GM10847 (cell line): ENCODE data around the gene DLG2.

Experiments
- POLR2A ChIP-seq: IDR thresholded peaks from 2 replicates; pipeline ENCODE4 v1.6.1; 2011; ENCODE audit not compliant: insufficient read length; ENCODE audit errors: extremely low read depth

Gene DLG2

DNA sequence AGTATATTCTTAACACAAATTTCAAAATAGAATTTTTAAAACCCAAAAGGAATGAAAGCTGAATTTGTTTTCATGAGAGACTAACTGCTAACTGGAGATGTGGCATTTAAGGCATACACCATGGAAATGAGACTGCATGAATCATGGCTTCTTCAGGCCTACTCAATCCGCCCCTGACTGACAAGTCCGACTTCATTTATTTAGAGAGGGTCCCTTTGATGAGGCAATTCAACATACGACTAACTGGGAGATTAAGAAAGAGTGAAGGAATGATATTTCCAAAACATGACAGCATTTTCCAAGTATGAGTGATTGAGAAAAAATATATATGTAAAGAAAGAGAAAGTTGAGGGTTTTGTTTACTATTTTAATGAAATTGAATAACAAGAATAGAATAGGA, 720.1 kb downstream of the DLG2 start:
- no peak for TF ChIP-seq POLR2A

DNA sequence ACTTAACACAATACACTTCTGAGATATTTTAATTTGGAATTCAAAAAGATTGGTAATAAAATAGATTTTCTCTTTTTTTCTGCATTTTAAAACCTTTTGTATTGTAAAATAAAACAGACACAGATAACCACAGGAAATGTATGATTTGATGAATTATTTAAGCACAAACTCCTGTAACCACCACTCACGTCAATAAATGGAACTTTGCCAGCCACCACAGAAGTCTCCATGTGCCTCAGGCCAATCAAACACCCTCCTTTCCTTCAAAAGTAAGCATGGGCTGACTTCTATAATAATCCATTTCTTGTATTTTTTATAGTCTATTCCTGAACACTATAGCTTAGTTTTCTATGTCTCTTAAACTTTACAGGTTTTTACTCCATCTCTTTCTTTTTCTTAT, 721.7 kb downstream of the DLG2 start:
- TF ChIP-seq POLR2A, result no peak

DNA sequence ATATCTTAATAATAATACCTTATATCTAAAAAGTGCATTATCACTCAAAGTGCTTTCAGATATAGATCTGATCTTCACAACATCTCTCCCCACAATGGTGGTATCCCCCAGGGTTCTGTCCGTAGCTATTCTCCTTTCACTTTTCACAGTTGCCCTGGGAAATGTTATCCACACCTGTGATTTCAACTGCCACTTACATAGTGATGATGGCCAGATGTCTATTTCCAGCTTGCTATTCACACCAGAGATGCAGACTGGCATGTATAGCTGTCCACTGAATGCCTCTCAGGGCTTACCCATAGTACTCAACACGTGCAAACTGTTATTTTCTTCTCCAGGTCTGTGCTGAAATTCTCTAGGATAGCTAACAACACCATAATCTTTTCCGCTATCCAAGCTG, 724.7 kb downstream of the DLG2 start:
- no peak for TF ChIP-seq POLR2A

DNA sequence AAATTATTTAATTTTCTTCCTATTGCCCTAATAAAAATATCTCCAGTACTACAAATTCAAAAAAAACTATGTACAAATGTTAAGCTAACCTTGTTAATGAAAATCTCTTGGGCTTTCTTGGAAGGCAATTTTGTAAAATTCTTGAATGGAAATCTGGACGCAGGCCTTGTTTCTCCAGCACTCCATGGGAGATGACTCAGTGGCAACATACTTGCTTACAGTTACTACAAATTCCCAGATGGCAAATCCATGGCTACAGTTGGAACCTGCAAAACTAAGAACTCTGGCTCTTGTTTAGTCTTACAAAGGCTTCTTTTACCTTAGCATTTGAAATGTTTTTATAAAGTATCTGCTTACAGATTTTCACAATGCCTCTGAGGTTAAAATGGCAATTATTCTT, 725.2 kb downstream of the DLG2 start:
- no peak for TF ChIP-seq POLR2A

DNA sequence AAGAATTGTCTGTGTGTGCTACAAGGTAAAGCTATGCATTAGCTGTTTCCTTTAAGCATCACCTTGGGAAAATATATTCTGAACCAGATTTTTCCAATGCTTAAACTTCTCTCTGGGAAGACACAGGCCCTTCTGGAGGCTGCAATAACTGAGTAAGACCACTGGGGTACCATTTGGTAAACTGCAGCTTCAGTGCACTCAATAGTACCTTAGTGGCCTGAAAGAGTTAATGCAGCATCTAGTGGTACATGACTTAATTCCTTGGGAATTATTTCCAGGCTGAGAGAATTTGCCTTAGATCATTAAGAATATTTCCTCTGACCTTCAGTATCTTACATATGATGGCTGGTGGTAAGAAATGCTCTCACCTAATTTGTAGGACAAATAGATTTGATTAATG, 727.4 kb downstream of the DLG2 start:
- TF ChIP-seq POLR2A, result no peak

DNA sequence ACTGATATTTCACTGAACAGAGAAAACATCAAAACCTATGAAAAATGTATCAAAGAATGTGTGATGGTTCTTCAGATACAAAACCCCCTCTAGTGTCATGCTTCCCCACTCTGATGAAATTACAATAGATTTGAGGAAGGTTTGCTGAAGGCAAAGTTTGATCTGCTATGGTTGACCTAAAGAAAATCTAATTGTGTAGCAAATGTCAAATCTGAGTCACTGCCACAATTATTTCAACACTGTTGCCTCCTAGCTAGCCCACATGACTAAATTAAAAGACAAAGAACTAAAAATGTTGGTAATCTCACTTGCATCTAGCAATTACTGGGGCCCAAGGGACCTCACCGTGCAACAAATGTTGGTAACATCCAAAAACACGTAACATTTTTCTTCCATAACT, 728.0 kb downstream of the DLG2 start:
- TF ChIP-seq POLR2A, result no peak

DNA sequence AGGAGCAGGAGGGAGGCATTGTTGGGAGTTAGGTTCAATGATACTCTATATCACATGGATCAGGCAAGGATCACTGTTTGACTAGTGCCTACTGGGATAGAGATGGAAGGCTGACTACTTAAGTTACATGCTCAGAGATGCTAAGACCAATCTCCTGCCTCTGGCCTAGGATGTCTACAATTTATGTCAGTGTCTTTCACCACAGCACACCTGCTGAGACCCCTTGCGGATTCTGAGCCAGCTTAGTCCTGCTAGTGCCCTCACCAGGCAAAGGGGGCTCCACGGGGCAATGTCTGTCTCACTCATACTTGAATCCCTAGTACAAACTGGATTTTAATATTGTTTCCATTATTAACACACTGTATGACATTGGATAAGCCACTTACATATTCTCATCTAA, 732.5 kb downstream of the DLG2 start:
- TF ChIP-seq POLR2A, result no peak

DNA sequence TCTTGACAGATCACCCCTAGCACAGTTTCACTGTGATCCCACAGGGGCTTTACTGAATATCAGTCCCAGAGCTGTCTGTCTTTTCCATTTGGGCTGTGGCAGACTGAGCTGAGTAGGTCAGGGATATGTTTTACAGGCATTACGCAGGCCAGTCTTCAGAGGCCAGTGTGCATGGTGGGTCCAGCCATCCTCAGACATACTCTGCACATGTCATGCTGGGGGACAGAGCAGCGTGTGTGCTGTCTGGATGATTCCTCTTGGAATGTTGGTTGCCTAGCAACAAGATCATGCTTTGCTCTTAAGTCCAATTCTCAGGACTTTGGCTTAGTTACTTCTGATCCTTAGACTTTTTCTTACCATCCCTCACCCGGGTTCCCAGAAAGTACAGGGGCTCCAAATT, 736.5 kb downstream of the DLG2 start:
- no peak for TF ChIP-seq POLR2A

DNA sequence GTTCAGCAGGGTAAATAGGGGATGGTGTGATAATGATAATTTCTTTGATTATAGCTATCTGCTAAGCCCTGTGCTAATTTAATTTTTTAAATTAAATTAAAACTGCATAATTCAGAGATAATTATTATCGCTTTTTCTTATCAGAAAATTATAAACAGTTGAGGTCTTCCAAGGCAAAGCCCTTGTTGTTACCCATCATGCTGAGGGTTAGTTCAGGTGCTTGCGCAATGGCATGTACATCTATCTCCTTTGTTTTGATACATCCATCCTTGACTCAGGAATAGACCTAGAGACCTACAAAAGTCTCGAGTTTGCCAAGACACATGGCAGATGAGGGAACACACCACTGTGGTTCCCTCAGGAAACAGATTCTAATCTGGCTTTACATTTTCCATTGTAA, 737.6 kb downstream of the DLG2 start:
- TF ChIP-seq POLR2A, result no peak

DNA sequence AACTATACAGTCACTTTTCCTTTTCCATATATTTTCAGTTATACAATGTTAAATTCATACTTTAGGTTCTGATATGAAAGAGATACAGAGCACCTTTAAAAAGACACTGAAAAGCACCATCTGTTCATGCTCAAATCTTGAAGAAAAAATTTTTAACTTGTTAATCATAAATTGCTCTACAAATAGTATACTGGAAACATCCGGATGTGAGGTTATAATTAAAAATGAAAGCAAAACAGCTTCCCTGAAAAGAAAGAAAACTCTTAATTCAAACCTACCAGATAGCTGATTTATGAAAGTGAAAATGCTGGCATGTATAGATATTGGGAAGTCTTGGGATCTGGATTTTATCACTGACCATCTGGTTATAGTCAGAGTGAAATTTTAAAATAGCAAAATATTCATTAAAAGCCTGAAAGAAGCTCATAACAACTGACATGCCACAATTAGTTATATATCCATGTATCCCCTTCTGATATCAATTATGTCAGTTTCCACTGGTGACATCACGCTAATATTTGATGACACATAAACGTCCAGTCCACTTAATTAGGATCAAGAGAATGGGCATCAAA, 740.0 kb downstream of the DLG2 start:
- no peak for TF ChIP-seq POLR2A

DNA sequence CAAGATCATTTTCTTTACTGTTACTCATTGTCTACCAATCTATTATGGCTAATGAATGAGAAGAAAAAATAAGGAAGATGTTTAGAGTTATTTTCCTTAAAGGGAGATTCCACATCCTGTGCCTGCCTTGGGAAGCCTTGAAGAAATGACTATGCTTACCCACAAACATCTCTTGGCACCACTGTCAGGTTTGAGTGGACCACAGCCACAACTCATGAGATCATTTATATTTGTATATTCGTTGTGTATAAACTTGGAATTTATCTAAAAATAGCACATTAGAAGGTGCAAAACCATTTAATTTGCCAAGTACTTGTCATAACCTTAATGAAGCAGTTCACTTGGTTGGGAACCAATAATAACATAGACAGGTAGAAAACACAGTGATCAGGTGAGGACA, 740.8 kb downstream of the DLG2 start:
- no peak for TF ChIP-seq POLR2A

DNA sequence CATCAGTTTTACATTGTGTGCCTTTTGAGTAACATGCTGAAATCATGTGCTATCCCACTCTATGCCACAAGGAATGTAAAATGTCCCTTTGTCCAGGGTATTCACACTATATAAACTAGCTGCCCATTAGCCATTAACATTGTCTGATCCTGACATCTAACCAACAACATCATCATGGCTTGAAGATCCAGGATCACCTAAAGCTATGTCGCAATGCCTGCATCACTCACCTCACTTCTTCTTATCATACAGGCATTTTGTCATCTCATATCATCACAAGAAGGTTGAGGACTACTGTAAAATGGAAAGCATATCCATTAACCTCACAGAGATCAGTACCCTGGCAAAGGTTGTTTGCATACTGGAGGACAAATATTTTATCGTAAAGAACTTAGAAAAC, 742.3 kb downstream of the DLG2 start:
- TF ChIP-seq POLR2A, result no peak

DNA sequence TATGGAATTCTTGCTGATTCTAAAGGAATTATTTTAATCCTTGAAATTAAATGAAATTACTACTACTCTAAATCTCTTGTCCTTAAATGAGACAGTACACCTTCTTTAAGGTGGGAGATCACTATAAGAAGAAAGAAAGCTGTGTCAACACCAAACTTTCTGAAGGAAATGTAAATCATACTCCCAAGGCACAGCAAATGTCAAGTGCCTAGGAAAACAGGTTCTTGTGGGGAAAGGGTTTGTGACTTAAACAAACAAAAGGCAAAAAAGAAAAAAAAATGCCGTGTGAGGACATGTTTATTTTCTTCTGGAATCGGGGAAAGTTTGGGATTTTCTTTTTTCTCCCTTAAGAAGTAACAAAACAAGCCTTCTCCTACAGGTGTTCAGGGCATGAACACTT, 745.1 kb downstream of the DLG2 start:
- no peak for TF ChIP-seq POLR2A

DNA sequence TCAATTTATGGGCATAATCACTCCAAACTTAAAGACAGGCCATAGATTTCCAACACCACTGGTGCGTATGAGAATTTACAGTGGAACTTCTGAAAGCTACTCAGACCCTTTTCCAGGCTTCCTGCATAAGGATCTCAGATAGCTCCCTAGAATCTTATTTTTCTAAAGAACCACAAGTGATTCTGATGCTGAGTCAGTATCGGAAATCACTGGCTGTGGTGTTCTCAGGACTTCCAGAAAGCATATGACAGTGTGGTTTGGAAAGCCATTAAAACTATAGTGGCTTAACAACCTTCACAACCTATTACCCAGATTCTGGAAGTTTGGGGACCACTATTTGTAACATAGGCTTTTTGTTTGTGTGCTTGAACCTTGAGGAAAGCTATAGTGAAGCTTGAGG, 756.0 kb downstream of the DLG2 start:
- TF ChIP-seq POLR2A, result no peak

DNA sequence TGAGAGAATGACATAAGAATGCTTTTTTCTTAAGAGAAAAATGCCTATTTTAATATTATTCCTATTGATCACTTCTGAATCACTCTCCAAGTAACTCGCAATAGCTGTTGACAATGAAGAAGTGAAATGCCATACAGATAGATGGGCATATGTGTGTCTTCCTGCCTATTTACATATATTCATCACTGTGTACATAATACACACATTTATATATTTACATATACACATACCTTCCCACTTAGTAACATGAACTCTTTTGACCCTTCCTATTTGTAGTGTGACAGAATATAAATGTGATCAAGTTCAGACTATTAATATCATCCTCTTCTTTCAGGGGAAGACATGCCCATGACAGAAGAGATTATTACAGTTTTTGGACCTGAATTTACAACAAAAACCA, 756.7 kb downstream of the DLG2 start:
- TF ChIP-seq POLR2A, result no peak

DNA sequence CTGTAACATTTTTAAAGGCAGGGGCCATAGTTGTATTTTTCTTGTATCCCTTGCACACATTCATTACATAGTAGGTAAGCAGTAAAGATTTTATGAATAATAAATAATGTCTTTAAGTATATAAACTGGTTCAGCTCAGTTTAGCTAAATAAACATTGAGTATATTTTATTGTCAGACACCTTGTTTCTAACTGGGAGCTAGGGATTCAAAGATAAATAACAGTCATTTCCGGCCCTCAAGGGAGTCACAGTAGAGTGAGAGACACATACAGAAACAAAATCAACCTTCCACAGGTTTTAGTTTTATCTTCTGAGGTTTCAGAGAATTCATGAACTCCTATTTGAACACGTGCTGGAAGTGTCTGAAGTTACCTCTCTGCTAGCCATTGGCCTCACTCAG, 760.2 kb downstream of the DLG2 start:
- no peak for TF ChIP-seq POLR2A

DNA sequence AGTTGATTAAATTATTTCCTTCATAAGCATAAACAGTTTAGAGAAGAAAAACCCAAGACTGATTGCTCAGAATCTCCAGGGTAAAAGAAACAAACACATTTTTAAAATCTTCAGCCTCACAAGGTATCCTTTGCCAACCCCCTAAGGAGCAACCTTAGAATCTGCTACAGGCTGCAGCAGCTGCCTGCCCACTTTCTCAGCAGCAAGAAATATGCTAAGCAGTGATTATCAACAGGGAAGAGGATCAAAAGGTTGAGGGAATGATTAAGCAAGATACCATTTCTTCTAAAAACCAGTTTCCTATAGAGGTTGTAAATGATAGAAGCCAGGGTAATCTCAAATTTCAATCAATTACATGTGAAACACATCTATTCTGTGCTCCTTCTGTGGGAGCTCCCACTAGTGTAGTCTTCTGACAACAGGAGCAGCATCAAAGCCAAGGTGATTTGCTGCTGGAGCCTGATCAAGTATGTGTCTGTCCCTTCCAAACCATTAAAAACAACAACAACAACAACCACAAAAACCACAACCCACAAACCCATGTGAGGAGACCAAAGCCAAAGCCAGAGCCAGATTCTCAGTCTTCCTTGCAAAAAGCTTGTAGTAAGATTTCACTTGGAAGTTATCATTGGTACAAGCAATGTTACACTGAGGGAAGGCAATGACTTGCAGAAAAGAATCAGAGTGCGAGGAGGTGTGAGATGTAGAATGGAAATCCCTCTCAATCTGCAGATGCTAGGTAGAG, 761.2 kb downstream of the DLG2 start:
- TF ChIP-seq POLR2A, result no peak

DNA sequence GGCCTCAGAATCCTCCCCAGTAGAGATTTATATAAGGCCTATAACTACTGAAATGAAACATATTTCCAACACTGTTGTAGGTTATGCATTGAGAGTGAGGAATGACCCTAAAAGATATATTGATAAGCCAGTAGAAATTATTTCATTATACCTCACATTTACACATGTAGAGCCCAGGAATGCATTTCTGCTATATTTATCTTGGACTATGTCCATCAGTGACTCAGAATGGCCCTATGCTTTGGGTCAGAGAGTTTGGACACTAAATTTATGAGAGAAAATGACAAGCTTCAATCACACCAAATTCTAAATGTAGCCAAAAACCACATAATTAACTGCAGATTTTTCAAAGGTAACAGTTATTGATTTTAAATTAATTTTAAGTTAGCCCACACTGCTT, 761.9 kb downstream of the DLG2 start:
- TF ChIP-seq POLR2A, result no peak

DNA sequence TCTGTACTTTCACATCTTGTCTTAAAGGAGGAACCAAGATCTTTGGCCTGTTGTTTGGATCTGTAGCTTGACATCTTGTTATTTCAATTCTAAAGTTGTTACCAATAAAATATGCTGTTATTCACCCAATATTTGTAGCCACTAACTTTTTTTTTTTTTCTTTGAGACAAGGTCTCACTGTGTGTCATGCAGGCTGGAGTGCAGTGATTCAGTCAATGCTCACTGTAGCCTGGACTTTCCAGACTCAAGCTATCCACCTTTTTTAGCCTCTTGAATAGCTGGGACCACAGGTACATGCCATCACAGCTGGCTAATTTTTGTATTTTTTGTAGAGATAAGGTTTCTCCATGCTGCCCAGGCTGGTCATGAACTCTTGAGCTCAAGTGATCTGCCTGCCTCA, 769.4 kb downstream of the DLG2 start:
- no peak for TF ChIP-seq POLR2A
